CD4-positive, alpha-beta T cell treated with Interleukin-21 for 1 hour (primary cell): ENCODE data around the gene NOL4L.

ENCODE experiments used
- DNase-seq: peaks from one replicate; pipeline ENCODE4 v3.0.0-alpha.2; 2020

The NOL4L gene

GRCh38 chr20:32538526-32538939 lies 46.6 kb downstream of the NOL4L start:
- DNase-seq: no peak

GRCh38 chr20:32537657-32538525 lies 47.2 kb downstream of the NOL4L start:
- no peak for DNase-seq

- peak; percentile 76 for DNase-seq
These were observed 48.1 kb downstream of the NOL4L start for GRCh38 chr20:32536851-32537656.

GRCh38 chr20:32535953-32536823 lies 48.9 kb downstream of the NOL4L start:
- peak; percentile 89 for DNase-seq

- peak; percentile 42 for DNase-seq
These were observed 49.7 kb downstream of the NOL4L start for GRCh38 chr20:32535316-32535952.

GRCh38 chr20:32534661-32535240 lies 50.4 kb downstream of the NOL4L start:
- DNase-seq: peak; percentile 75

- DNase-seq: no peak
These were observed 51.4 kb downstream of the NOL4L start for GRCh38 chr20:32533732-32534131.

GRCh38 chr20:32532246-32532645 lies 52.9 kb downstream of the NOL4L start:
- no peak for DNase-seq

GRCh38 chr20:32528905-32529670 lies 56.0 kb downstream of the NOL4L start:
- DNase-seq: no peak

- no peak for DNase-seq
These were observed 56.8 kb downstream of the NOL4L start for GRCh38 chr20:32528171-32528891.

GRCh38 chr20:32527447-32528055 lies 57.6 kb downstream of the NOL4L start:
- DNase-seq: no peak

- no peak for DNase-seq
These were observed 58.1 kb downstream of the NOL4L start for GRCh38 chr20:32527052-32527446.

GRCh38 chr20:32526541-32526940 lies 58.6 kb downstream of the NOL4L start:
- no peak for DNase-seq

GRCh38 chr20:32526125-32526524 lies 59.0 kb downstream of the NOL4L start:
- DNase-seq: no peak

GRCh38 chr20:32524829-32525501 lies 60.2 kb downstream of the NOL4L start:
- DNase-seq: no peak

- DNase-seq: no peak
These were observed 61.4 kb downstream of the NOL4L start for GRCh38 chr20:32523613-32524213.

GRCh38 chr20:32522776-32523612 lies 62.1 kb downstream of the NOL4L start:
- DNase-seq: no peak

GRCh38 chr20:32522526-32522775 lies 62.7 kb downstream of the NOL4L start:
- no peak for DNase-seq
